22Rv1 (cell line): Measurements from ENCODE around the gene TTLL5.

ENCODE experiments used
- H3K27ac ChIP-seq: fragments of 450-650 bp; 2 replicates; pipeline ENCODE4 v1.5.1; 2017
- ZFX ChIP-seq: fragments of 450-650 bp; IDR thresholded peaks from 2 replicates; pipeline ENCODE4 v1.6.1; 2017; ENCODE audit warnings: antibody characterized with exemption, borderline replicate concordance
- TF ChIP-seq, protein P1 (sequence below): fragments of 450-650 bp; IDR thresholded peaks from 2 replicates; pipeline ENCODE4 v1.5.1; 2017; ENCODE audit warnings: mild to moderate bottlenecking

The TTLL5 gene

DNA sequence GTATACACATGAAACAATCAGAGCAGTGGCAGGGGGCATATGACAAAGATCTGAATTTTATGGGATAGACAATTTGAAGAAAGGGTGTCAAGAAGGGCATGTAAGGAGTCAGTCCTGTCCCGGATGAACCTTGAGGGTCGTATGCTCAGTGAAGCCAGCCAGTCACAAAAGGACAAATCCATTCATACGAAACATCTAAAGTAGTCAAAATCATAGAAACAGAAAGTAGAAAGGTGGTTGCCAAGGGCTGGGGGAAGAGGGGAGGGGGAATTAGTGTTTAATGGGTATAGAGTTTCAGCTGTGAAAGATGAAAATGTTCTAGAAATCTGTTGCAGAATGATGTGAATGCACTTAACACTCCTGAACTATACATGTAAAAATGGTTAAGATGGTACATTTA, 163.3 kb downstream of the TTLL5 start:
- no peak overlapping the region for H3K27ac ChIP-seq
- TF ChIP-seq, protein P1, sequence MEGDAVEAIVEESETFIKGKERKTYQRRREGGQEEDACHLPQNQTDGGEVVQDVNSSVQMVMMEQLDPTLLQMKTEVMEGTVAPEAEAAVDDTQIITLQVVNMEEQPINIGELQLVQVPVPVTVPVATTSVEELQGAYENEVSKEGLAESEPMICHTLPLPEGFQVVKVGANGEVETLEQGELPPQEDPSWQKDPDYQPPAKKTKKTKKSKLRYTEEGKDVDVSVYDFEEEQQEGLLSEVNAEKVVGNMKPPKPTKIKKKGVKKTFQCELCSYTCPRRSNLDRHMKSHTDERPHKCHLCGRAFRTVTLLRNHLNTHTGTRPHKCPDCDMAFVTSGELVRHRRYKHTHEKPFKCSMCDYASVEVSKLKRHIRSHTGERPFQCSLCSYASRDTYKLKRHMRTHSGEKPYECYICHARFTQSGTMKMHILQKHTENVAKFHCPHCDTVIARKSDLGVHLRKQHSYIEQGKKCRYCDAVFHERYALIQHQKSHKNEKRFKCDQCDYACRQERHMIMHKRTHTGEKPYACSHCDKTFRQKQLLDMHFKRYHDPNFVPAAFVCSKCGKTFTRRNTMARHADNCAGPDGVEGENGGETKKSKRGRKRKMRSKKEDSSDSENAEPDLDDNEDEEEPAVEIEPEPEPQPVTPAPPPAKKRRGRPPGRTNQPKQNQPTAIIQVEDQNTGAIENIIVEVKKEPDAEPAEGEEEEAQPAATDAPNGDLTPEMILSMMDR, result no peak
- no peak for TF ChIP-seq ZFX

DNA sequence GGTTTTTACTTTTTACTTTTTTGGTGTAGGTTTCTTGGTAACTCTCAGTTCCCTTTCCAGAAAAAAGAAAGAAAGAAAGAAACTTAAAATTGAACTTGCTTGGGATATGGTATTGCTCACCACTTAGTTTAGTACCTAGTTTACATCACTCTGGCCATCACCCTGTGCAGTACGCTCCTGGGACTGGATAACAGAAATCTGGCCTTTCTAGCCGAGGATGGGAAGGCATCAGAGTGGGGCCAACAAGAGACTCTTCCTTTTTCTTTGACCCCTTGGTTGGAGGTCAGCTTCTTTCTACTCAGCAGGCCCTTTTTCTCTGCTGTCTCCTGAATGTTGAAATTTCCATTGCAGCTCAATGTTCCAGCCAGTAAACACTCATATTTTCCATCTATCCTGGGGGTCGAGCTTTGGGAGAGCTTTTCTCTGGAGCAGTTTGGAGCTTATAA, 164.1 kb downstream of the TTLL5 start:
- TF ChIP-seq, protein P1, result no peak
- no peak for TF ChIP-seq ZFX

DNA sequence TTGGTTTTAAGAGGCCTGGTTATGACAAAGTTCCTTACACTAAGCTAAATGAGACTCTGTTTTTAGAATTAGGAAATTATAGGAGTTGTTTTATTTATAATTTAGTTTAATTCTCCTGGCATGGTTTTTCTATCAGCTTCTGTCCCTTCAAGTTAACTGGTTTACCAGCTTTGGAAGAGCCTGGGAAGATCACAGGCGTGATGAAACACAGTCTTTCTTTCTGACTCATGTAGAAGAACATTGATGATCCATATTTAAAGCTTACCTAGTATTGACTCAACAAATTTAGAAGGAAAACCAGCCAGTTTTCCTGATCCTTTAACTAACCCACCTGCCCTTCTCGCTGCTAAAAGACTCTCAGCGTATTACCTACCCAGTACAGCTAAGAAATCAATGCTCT, 165.6 kb downstream of the TTLL5 start:
- TF ChIP-seq, protein P1, result no peak
- no peak for TF ChIP-seq ZFX
- H3K27ac ChIP-seq, result no peak overlapping the region

More for the DNA sequence above, 164.1 kb downstream of the TTLL5 start:
- H3K27ac ChIP-seq, result no peak overlapping the region

DNA sequence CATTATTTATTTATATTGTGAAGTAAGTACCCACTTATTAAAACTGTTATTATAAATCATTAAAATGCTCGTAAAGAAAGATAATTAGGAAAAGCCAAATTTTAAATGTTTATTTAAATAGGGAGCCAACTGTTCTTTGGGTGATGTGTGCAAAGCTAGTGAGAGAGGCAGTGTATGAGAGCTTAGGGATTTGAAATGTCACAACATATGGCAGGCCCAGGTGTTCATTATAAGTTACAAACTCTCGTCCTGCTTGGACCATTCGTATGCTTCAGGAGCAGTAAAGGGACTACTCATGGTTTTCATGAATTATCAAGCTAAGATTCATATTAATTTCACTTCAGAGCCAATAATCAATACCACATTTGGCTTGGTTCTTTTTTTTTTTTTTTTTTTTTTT, 166.3 kb downstream of the TTLL5 start:
- H3K27ac ChIP-seq, result no peak overlapping the region
- TF ChIP-seq ZFX, result no peak
- TF ChIP-seq, protein P1, result no peak

DNA sequence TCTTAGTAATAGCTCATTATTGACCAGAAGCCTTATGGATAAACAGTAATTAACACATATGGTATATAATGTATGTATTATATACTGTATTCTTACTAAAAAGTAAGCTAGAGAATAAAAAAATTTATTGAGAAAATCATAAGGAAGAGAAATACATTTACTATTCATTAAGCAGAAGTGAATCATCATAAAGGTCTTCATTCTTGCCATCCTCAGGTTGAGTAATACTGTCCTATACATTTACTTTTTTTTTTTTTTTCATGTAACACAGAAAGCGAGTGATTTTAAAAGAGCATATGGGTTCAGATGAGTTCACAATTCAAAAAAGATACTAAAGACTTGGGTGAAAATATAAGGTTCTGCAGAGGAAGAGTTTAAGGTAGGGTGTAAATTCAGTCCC, 168.3 kb downstream of the TTLL5 start:
- no peak for TF ChIP-seq ZFX
- TF ChIP-seq, protein P1, result no peak
- H3K27ac ChIP-seq, result no peak overlapping the region

DNA sequence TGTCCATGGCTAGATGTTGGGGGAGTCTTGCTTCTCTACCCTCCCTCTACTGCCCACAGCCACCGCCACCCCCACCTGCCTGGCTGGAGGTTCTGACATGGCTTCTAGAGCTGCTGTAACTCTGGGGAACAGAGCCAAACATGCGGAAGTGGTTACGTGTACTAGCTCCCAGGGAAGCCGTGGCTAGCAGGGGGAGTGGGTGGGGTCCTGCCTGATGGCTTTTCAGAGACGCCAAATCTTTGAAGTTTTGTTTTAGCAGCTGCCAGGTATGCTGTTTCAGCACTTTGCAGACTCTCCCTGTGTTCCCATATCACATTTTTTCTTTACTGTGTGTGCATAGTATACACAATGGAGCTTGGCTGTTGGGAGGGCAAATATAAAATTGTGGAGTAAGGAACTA, 170.4 kb downstream of the TTLL5 start:
- peak overlapping the region; percentile 98 for H3K27ac ChIP-seq
- TF ChIP-seq, protein P1, result no peak
- TF ChIP-seq ZFX, result no peak

DNA sequence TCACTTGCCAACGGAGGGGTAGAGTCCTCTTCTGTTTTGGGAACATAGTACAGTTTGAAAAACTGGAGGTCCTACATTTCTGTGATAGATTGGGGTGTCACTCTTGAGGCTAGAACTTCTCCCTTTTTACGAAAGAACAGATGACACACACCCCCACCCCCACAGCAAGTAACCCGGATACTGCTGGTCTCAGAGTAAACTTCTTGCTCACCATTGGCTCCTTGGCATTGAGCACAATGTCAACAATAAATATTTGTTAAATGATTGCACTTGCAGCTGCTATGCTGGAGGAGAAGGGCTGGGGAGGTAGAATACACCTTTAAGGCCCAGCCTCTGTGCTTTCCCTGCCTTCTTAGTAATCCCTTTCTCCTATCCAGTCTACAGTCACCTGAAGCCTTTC, 170.9 kb downstream of the TTLL5 start:
- no peak for TF ChIP-seq ZFX
- TF ChIP-seq, protein P1, result no peak
- peak overlapping the region; percentile 98 for H3K27ac ChIP-seq
